ENCODE data around the gene TSPAN19. TPM values are rescaled to one million over a fixed set of nuclear protein-coding genes. Genes with fewer than 3 reads are reported as not detected.

Gene TSPAN19
- 0.36 and 0.84 TPM in 2 replicates for total RNA-seq
- long read RNA-seq: 0 reads

- H3K9me3 Mint-ChIP-seq: no peaks in the 10 kb centered on the region
- H3K4me3 Mint-ChIP-seq: peak within 1 kb of the TSS; percentile 90
- peaks cover 45% of the 10 kb centered on the region for H3K27me3 Mint-ChIP-seq (ENCODE audit: low read depth)
- H3K36me3 Mint-ChIP-seq (ENCODE audit: low read depth): no peaks in the 10 kb centered on the region
- peak; percentile 52 for DNase-seq (ENCODE audit: low read depth, low spot score)
- H3K27ac Mint-ChIP-seq (ENCODE audit: unreplicated experiment): peak within 1 kb of the TSS; percentile 96
- TF ChIP-seq CTCF (conservative IDR thresholded peaks at IDR 0.05): no peak
- peaks cover 10% of the 10 kb centered on the region for H3K4me1 Mint-ChIP-seq
Observed at GRCh38 chr12:85036234-85036707, at the start of gene TSPAN19, which contains the start of gene LRRIQ1. Gene TSPAN19 (minus strand): TSS chr12:85036277. CDS start chr12:85029946, 6,331 bp downstream. Gene LRRIQ1 (plus strand): TSS chr12:85036351. CDS start chr12:85038177, 1,826 bp downstream.

- TF ChIP-seq CTCF (conservative IDR thresholded peaks at IDR 0.05): no peak
Observed at GRCh38 chr12:85085066-85085465, 49.0 kb upstream of the TSPAN19 start.

GRCh38 chr12:85076688-85077430 is 40.8 kb upstream of the TSPAN19 start:
- H3K27me3 Mint-ChIP-seq (ENCODE audit: low read depth): no peaks in the 10 kb centered on the region
- H3K27ac Mint-ChIP-seq (ENCODE audit: unreplicated experiment): no peak overlapping the region
- DNase-seq (ENCODE audit: low read depth, low spot score): no peak
- H3K4me3 Mint-ChIP-seq: no peak overlapping the region
- peak; percentile 72 for TF ChIP-seq CTCF (conservative IDR thresholded peaks at IDR 0.05)
- no peaks in the 10 kb centered on the region for H3K9me3 Mint-ChIP-seq
- no peaks in the 10 kb centered on the region for H3K4me1 Mint-ChIP-seq
- no peaks in the 10 kb centered on the region for H3K36me3 Mint-ChIP-seq (ENCODE audit: low read depth)

More at GRCh38 chr12:85085066-85085465, 49.0 kb upstream of the TSPAN19 start:
- H3K4me3 Mint-ChIP-seq: no peak overlapping the region
- no peak overlapping the region for H3K27ac Mint-ChIP-seq (ENCODE audit: unreplicated experiment)
- no peaks in the 10 kb centered on the region for H3K36me3 Mint-ChIP-seq (ENCODE audit: low read depth)
- DNase-seq (ENCODE audit: low read depth, low spot score): no peak
- no peaks in the 10 kb centered on the region for H3K4me1 Mint-ChIP-seq
- no peaks in the 10 kb centered on the region for H3K27me3 Mint-ChIP-seq (ENCODE audit: low read depth)
- H3K9me3 Mint-ChIP-seq: peaks cover 11% of the 10 kb centered on the region

GRCh38 chr12:85072826-85073225 is 36.7 kb upstream of the TSPAN19 start:
- H3K4me1 Mint-ChIP-seq: no peaks in the 10 kb centered on the region
- H3K9me3 Mint-ChIP-seq: no peaks in the 10 kb centered on the region
- H3K27me3 Mint-ChIP-seq (ENCODE audit: low read depth): no peaks in the 10 kb centered on the region
- no peak for DNase-seq (ENCODE audit: low read depth, low spot score)
- TF ChIP-seq CTCF (conservative IDR thresholded peaks at IDR 0.05): no peak
- H3K36me3 Mint-ChIP-seq (ENCODE audit: low read depth): no peaks in the 10 kb centered on the region
- H3K27ac Mint-ChIP-seq (ENCODE audit: unreplicated experiment): no peak overlapping the region
- no peak overlapping the region for H3K4me3 Mint-ChIP-seq

- Mint-ChIP-seq H3K9me3 (no peaks in the 10 kb centered on the region), H3K4me1 (no peaks in the 10 kb centered on the region), H3K27ac (ENCODE audit: unreplicated experiment) (no peak overlapping the region), H3K36me3 (ENCODE audit: low read depth) (no peaks in the 10 kb centered on the region), H3K27me3 (ENCODE audit: low read depth) (peaks cover 3% of the 10 kb centered on the region), H3K4me3 (no peak overlapping the region)
- DNase-seq (ENCODE audit: low read depth, low spot score): no peak
- no peak for TF ChIP-seq CTCF (conservative IDR thresholded peaks at IDR 0.05)
Observed at GRCh38 chr12:85065837-85066482, 29.9 kb upstream of the TSPAN19 start.

All from neural crest cell (in vitro differentiated cells).